ENCODE data around the gene EIF4G2. TPM values are rescaled to one million over a fixed set of nuclear protein-coding genes. Genes with fewer than 3 reads are reported as not detected.

Gene EIF4G2
- total and polyA plus RNA-seq, 10 of the 15 experiments (the other 5 are each of a cell fraction or from before 2014, with no cell fraction given) = 210 to 1,104 (median 713) TPM

DNA sequence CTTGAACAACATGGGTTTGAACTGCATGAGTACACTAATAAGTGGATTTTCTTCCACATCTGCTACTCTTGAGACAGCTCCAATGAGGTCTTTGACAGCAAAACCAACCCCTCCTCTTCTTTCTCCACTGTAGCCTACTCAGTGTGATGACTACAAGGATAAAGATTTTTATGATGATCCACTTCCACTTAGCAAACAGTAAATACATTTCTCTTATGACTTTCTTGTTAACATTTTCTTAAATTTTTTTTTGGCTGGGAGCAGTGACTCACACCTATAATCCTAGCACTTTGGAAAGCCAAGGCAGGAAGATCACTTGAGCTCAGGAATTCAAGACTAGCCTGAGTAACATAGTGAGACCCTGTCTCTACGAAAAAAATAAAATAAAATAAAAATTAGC, 9.9 kb upstream of the EIF4G2 start:
- in situ Hi-C loops (cut with MboI) = no loop called here
- CTCF ChIA-PET = interaction anchor here (1.1 kb wide), 1 partner anchor 26 kb away, joined by 3 read pairs; no protein-coding TSS in a partner anchor

DNA sequence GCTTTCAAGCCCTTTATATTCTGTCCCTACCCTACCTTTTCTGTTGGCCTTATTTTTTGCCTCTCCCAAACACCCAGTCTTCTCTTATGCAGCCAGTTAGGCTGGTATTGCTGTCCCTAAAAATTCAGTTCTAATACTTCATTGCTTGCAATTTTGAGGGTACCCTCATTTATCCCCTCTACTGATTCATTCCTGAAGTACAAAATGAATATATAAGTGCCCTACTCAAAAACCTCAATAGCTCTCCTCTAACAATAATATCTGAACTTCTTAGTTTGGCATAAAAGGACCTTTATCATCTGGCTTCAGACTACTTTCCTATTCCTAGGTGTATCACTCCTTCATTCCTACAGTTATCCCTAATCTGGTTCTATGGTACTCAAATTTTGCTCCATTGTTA, 5.2 kb upstream of the EIF4G2 start:
- Histone ChIP-seq H3K9me3 (replicated peaks; ENCODE audit: control insufficient read depth, insufficient read depth, low read length) (no peaks in the 10 kb centered on the region), H2AFZ (ENCODE audit: control insufficient read depth, low read depth, low read length) (no peak overlapping the region), H3K27ac (ENCODE audit: control insufficient read depth, insufficient read depth) (no peak overlapping the region), H3K27me3 (replicated peaks in 1 of 2; ENCODE audit: control insufficient read depth in 2 of 2, insufficient read depth in 2 of 2, low read length in 1 of 2) (no peaks in the 10 kb centered on the region), H3K4me3 (no peak overlapping the region), H3K79me2 (ENCODE audit: control insufficient read depth, insufficient read depth, low read length) (peaks cover 3% of the 10 kb centered on the region), H3K36me3 (ENCODE audit: control insufficient read depth in 2 of 2, insufficient read depth in 2 of 2, low read length in 1 of 2) (no peaks in the 10 kb centered on the region), H4K20me1 (ENCODE audit: control insufficient read depth, insufficient read depth) (no peaks in the 10 kb centered on the region), H3K4me1 (ENCODE audit: control insufficient read depth, insufficient read depth, low read length) (no peaks in the 10 kb centered on the region), H3K4me2 (ENCODE audit: control insufficient read depth, insufficient read depth) (no peak overlapping the region), H3K9ac (ENCODE audit: control insufficient read depth, insufficient read depth, low read length) (no peak overlapping the region)
- intact Hi-C loops (cut with micrococcal nuclease; ENCODE audit: unreplicated experiment) = no loop called here
- TF ChIP-seq ESRRA (IDR thresholded peaks at IDR 0.05; ENCODE audit: low read length) (no peak), PAX8 (IDR thresholded peaks at IDR 0.05) (no peak), ZBTB11 (CRISPR knock-in tag; IDR thresholded peaks at IDR 0.05) (no peak), CREM (IDR thresholded peaks at IDR 0.05; ENCODE audit: low read depth) (no peak), RUNX3 (IDR thresholded peaks at IDR 0.05; ENCODE audit: low read length) (peak; percentile 14; the same call in 1 of the 2 replicates), KAT2A (conservative IDR thresholded peaks at IDR 0.05; ENCODE audit: control insufficient read depth, low read depth, low read length) (no peak), JUNB (IDR thresholded peaks at IDR 0.05) (peak; percentile 65), MTA2 (IDR thresholded peaks at IDR 0.05; ENCODE audit: low read depth) (no peak)
- ChIA-PET POLR2A (no interaction called here), CTCF (interaction anchor here (0.9 kb wide), 1 partner anchor 13 kb away, joined by 3 read pairs; no protein-coding TSS in a partner anchor), RAD21 (ENCODE audit: unreplicated experiment) (no interaction called here), SMC1A (ENCODE audit: uncharacterized antibody, unreplicated experiment) (interaction anchor here (1.0 kb wide), 1 partner anchor 10 kb away, joined by 3 read pairs; no protein-coding TSS in a partner anchor)
- no TSS peak for BruUV-seq (replicated peaks)
- in situ Hi-C loops (cut with MboI) = no loop called here
- DNase-seq (ENCODE audit: low read depth, low spot score) = no peak
- no peak for ATAC-seq
- FAIRE-seq = no peak

More for the DNA sequence above, 9.9 kb upstream of the EIF4G2 start:
- Histone ChIP-seq H3K4me3 (no peak overlapping the region), H4K20me1 (ENCODE audit: control insufficient read depth, insufficient read depth) (no peaks in the 10 kb centered on the region), H3K9ac (ENCODE audit: control insufficient read depth, insufficient read depth, low read length) (no peak overlapping the region), H2AFZ (ENCODE audit: control insufficient read depth, low read depth, low read length) (no peak overlapping the region), H3K4me2 (ENCODE audit: control insufficient read depth, insufficient read depth) (no peak overlapping the region), H3K36me3 (ENCODE audit: control insufficient read depth in 2 of 2, insufficient read depth in 2 of 2, low read length in 1 of 2) (no peaks in the 10 kb centered on the region), H3K27ac (ENCODE audit: control insufficient read depth, insufficient read depth) (no peak overlapping the region), H3K9me3 (replicated peaks; ENCODE audit: control insufficient read depth, insufficient read depth, low read length) (no peaks in the 10 kb centered on the region), H3K4me1 (ENCODE audit: control insufficient read depth, insufficient read depth, low read length) (no peaks in the 10 kb centered on the region), H3K79me2 (ENCODE audit: control insufficient read depth, insufficient read depth, low read length) (no peaks in the 10 kb centered on the region), H3K27me3 (replicated peaks in 1 of 2; ENCODE audit: control insufficient read depth in 2 of 2, insufficient read depth in 2 of 2, low read length in 1 of 2) (no peaks in the 10 kb centered on the region)
- no peak for ATAC-seq
- TF ChIP-seq YY1 (IDR thresholded peaks at IDR 0.05; ENCODE audit: low read depth, low read length) (no peak), SMC3 (IDR thresholded peaks at IDR 0.05; ENCODE audit: borderline replicate concordance, low read length) (no peak)
- POLR2A ChIA-PET = interaction anchor here (0.6 kb wide), 1 partner anchor 8 kb away, joined by 3 read pairs; no protein-coding TSS in a partner anchor
- no peak for DNase-seq (ENCODE audit: low read depth, low spot score)
- no peak for FAIRE-seq
- intact Hi-C loops (cut with micrococcal nuclease; ENCODE audit: unreplicated experiment) = no loop called here
- RAD21 ChIA-PET (ENCODE audit: unreplicated experiment) = no interaction called here
- WGBS (ENCODE audit: insufficient coverage, insufficient replicate concordance, low lambda C conversion rate, missing lambda C conversion rate) = 82% methylated on average over 1 of the region's 1 CpG
- BruUV-seq (replicated peaks) = no TSS peak
- SMC1A ChIA-PET (ENCODE audit: uncharacterized antibody, unreplicated experiment) = no interaction called here

All from GM12878 (cell line).